ENCODE results near the gene ZC3H14.
A peak's percentile ranks its signal among the peaks of the same experiment; 100 is the strongest.

ZC3H14 gene

DNA sequence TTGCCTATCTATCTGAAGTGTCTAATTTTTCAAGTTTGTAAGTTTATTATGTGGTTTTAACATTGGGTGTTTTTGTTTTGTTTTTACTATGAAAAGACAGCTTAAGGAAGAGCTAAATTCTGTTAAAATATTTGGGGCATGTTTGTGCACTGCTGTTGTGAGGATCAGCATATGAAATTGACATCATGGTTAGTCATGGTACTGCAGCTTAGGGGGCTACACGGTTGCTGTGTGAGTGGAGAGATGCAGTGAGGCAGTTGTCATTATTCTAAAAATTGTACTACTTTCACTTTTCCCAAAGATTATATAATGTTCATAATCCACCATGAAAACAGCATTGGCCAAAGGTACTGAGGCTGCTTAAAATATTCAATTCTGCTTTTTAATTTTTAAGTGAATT, 49.0 kb downstream of the ZC3H14 start:
- DNase-seq: no peak

- no peak for DNase-seq
These were observed 50.1 kb downstream of the ZC3H14 start for GRCh38 chr14:88612981-88613380.

DNA sequence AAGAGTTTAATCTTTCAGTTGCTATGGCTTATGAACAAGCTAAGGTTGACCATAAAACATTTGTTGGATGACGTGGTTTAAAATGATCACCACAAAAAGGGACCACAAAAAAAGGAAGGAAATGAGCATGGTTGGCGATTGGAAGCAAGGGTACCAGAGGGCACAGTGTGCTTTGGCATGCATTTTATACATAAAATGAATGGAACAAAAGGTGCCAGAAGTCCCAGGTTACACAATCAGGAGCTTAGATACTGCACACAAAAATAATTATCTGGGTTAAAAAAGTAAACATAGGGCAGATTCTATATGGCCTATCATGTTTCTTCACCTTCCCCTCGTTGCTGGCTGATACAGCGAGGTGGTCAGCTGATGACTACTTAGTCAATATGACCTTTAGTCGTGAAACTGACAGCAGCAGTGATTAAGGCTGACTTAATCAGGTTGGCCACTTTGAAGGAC, 50.7 kb downstream of the ZC3H14 start:
- DNase-seq: no peak

DNA sequence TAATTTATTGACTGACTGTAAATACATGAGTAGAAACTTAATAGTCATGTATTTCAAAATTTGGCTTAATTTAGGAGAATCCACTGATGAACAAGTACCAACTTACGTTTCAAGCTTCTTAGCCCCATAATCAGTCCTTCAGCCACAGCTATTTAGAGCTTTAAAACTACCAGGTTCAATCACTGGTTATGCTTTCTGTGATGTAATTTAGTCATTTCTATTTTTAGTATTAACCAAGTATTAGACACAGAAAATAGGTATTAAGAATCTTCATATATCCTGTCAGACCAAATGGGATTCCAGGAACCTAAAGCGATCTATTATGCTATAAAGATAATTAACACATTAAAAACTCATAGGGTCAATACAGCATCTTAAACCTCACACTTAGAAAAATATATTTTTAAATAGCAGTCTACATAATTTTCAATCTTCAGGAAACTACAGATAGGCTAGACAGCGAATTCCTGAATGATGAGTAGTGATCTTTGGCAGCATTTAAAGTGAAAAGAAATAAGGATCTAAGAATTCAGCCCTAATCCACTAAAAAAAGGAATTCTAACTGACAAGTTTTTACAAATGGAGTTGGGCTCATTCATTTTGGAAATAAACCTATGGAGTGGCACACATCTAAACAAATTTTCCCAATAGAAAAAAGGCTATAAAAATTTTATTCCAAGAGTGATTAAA, 51.5 kb downstream of the ZC3H14 start:
- no peak for DNase-seq

DNA sequence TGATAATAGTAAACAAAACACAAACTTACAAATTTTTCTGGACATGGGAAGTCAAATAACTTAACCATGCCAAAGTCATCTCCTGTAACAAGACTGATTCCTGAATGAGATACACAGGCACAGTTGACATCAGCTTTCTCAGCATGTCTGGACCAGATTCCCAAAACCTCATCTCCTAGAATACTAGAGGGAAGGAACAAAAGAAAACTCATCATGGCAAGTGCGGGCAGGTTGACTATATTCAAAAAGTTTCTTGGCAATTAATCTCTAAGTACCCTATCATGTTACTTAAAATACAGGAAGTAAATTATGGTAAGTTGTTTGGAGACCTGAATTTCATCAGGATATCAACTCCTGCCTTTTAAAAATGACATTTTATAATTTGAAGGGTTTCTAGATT, 53.9 kb downstream of the ZC3H14 start:
- DNase-seq: no peak

DNA sequence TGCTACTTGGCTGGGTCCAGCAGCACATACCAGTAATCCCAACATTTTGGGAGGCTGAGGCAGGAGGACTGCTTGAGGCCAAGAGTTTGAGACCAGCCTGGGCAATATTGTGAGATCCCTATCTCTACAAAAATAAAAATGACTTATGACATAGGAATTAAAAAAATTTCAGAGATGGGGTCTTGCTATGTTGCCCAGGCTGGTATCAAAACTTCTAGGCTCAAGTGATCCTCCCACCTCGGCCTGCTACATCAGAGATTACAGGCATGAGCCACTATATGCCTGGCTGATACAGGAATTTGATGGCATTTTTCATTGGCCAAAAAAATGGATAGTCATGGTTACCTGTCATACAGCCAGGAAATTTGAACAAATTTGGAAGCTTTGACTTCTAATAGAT, 54.6 kb downstream of the ZC3H14 start:
- DNase-seq: no peak

DNA sequence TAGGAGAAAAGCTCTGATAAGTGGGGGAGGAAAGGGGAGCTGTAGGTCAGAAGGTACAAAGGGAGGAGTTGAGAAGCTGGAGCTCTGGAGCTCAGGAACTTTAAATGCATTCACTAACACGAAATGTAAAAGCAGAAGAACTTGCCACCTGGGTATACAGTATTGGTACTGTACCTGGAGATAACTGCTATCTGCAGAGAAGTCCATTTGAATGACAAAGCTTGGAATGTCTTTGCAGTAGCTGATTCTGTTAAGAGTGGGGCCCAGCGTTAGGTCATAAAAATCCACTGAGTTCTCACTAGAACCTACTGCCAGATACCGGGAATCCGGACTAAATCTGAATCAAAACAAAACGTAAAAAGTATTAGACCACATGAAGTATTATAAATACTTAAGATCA, 55.6 kb downstream of the ZC3H14 start:
- no peak for DNase-seq

DNA sequence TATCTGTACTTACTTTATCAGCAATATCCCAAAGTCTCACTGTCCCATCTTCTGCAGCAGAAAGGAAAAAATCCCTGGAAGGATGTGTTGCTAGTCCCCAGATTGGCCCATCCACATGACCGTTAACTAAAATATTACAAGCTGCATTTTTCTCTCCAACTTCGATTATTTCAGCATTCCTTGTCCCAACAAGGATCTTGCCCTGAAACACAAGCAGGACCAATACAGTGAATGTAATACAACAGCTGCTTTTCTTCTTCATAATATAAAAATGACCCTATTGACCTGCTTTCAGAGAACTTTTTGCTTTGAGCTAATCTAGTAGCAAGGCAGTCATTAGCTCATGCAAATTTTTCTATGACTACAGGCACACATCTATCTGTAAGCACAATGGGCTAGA, 58.3 kb downstream of the ZC3H14 start:
- DNase-seq: no peak

DNA sequence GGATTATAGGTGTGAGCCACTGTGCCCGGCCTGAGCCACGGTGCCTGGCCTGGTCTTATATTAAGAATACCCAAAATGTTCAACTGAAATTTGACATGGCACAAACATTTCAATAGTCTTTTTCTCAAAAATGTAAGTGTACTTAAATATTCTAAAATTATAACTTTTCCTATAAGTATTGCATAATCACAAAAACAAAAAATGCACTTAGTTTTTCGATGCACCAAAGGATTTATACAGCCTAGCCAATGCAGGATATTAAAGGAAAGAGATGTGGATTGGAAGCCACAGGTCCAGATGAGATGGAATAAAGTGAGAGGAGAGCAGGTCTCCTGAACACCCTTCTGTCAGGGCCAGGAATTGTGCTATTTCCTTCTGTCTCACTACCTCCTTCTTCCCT, 62.8 kb downstream of the ZC3H14 start:
- no peak for DNase-seq

- DNase-seq: no peak
These were observed 65.2 kb downstream of the ZC3H14 start for GRCh38 chr14:88628033-88628432.

DNA sequence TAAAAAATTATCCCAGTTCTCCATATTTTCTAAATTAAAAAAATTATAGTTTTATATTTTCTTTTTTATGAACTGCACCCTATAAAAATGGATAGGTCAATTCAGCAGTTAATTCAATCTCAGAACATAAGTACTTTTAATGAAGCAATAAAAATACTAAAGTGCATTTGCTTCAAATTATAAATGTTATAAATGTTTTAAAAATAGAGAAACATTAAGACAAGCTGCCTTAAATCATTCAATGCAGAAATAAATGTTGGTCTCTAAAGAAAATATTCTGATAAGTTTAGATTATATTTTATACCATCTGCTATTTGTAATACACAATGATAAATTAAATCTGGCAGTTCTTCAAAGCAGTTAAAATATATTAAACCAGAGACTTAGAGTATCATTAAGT, 65.6 kb downstream of the ZC3H14 start:
- no peak for DNase-seq

DNA sequence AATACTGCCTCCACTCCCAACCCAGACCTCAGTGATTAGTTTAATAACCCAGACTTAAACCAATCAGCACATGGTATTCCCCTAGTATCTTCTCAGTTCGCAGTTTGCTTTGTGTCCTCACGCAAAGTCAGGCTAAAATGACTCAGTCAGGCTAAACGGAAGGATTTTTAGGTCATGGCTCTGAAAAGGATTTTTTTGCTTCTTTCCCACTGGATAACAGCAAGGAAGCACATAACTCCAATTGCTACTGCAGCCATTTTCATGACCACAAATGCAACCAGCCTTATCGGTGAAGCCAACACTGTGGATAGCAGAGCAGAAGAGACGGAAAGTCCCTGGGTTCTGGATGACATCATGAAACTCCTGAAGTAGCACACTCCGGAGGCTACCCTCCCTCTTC, 67.7 kb downstream of the ZC3H14 start:
- no peak for DNase-seq

- DNase-seq: no peak
These were observed 68.3 kb downstream of the ZC3H14 start for GRCh38 chr14:88631091-88631490.

- DNase-seq: no peak
These were observed 69.7 kb downstream of the ZC3H14 start for GRCh38 chr14:88632512-88632911.

DNA sequence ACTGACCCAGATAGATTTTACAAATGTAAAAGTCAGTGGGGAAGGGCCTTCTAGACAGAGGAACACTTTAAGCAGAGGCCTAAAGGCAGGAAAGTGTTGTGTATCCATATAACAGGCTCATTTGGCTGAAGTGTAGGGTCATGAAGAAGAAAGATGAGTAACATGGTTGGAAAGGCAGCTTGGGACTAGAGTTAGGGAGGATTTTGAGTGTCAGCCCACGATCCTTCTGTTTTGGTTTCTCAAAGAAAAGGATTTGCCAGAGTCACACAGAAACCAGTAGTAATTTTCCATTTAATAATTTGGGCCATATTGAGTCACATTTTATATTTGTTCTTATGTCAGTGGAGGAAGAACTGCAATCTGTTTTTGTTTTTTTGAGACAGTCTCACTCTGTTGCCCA, 76.4 kb downstream of the ZC3H14 start:
- DNase-seq: no peak

GRCh38 chr14:88660056-88660455, 97.2 kb downstream of the ZC3H14 start:
- no peak for DNase-seq

DNA sequence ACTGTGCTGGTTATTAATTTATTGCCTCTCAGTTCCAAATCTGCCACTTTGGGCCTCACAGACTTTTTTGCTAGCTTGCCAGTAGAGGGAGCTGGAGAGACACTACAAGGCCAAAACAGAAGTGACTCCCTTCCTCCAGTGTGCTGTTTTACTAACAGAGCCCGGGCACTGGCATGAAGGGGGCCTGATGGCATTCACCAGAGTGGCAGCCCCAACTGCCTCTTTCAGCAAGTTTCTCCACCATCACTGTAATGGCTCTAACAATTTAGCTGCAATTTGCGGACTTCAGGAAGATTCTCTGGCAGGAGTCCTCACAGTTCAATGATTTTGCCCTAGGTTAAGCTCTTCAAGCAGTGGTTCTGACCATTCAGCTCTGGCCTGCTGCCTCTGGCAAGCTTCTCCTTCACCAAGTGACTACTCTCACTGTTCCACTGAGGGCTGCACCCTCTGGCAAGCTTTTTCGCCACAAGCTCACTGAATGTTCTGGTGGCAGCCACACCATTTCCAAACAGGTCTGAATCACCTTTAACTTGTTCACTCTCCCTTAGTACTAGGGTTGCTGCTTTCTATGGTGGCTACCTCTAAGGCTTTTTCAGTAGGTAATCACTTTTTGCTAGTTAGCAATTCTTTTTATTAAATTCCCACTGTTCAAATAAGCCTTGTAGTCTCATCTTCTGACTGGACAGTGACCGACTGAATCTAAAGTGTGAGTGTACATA, 104.9 kb downstream of the ZC3H14 start:
- peak; percentile 49 for DNase-seq

DNA sequence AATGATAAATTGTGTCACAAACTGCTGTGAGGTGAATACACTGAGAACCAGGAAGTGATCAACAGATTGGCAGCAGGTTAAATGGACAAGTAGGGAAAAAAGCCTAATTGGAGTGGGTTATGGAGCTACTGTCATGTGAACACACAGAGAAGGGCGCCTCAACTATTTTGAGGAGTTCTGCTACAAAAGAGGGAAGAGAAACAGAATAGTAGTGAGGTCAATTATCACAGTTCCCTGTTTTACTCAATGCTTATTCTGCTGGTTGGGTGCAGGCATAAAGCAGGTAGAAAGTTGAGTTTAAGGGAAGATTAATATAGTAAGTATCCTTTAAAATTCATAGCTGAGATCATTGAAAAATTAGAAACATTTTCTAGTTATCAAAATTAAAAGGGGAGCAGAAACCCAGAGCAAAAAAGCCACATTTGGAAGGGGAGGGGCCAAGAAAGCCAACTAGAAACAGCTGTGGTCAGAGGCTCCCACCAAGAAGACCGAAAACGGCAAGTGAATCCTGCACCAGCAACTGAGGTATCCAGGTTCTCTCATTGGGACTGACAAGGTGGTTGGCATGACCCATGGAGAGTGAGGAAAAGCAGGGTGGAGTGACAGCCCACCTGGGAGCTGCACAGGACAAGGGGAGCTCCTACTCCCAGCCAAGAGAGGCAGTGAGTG, 105.7 kb downstream of the ZC3H14 start:
- no peak for DNase-seq

GRCh38 chr14:88669346-88669745, 106.5 kb downstream of the ZC3H14 start:
- DNase-seq: no peak

Data from NCI-H510A (cell line).